NCI-H187 (cell line): ENCODE results near the gene RAVER2.
"Not testable (repeated sequence)": the region's sequence is repeated elsewhere in the genome, so short reads cannot be mapped to it uniquely, and the experiment has no call there.

Source experiments
- DNase-seq, 2 experiments: peaks; one replicate each; lab custom pipeline; 2025; lab: John Stamatoyannopoulos, UW

Gene RAVER2

DNA sequence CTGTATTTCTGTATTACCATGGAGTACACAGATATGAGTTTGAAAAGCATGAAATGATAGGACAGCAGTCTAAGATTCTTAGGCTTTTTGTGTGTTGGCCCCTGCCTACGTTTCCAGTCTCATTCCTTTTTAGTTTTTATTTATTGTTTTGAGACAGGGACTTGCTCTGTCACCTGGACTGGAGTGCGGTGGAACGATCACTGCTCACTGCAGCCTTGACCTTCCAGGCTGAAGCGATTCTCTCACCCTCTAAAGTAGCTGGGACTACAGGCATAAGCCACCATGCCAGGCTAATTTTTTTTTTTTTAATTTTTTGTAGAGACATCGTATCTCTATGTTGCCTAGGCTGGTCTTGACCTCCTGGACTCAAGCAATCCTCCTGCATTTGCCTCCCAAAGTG lies 3.8 kb downstream of the RAVER2 start:
- DNase-seq = no peak

DNA sequence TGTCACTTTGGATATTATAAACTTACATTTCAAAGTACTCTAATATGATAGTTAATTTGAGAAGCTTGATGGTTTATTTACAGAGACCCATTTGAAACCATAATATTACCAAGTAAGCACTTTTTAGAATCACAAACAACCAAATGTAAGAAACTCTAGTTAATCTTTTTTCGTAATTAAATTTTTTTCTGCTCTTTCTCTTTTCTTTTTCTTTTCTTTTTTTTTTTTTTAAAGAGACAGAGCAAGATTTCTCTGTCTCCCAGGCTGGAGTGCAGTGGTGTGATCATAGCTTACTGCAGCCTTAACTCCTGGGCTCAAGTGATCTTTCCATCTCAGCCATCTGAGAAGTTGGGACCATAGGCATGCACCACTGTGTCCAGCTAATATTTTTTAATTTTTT lies 5.2 kb downstream of the RAVER2 start:
- DNase-seq = no peak

DNA sequence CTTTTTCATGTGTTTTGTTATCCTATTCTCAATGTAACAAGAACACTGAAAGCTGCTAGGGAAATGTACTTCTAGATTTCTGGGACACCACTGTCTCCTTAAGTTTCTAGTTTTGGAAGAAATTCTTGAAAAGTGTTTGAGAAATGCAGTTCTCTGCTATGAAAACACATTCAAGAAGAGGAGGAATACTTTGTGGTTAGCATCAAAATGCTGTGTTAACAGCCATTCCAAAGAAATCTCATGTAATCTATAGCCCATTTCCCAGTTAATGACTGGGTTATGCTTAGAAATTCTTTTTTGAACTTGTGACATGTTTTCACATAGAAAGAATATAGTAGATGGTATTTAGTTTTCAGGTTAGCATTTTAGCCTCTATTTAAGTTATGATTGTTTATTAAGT lies 6.0 kb downstream of the RAVER2 start:
- no peak for DNase-seq

GRCh38 chr1:64754173-64754572 lies 9.3 kb downstream of the RAVER2 start:
- no peak for DNase-seq

GRCh38 chr1:64755361-64755760 lies 10.5 kb downstream of the RAVER2 start:
- DNase-seq = no peak

DNA sequence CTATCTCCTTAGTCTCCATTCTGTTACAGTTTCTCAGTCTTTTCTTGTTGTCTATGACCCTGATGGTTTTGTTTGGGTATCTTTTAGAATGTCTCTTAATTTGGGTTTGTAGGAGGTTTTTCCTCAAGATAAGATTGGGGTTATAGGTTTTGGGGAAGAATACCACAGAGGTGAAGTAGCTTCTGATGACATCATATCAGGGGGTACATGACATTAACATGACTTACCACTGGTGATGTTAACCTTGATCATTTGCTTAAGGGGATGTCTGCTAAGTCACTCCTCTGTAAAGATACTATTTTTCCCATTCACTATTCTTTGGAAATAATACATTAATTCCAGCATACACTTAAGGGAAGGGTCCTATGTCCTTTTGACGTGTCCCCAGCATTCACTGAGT lies 11.9 kb downstream of the RAVER2 start:
- DNase-seq = no peak

DNA sequence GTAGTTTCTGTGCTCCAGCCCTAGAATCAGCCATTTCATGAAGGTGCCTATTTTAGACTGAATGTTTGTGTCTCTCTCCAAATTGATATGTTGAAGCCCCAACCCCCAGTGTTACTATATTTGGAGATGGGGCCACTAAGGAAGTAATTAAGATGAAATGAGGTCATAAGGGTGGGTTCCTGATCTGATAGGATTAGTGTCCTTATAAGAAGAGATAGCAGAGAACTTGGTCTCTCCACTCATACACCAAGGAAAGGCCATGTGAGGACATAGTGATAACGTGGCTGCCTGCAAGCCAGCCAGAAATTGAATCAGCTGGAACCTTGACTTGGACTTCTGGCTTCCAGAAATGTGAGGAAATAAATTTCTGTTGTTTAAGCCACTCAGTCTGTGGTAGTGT lies 12.3 kb downstream of the RAVER2 start:
- no peak for DNase-seq

- DNase-seq = no peak
These were observed 13.4 kb downstream of the RAVER2 start for GRCh38 chr1:64758233-64758632.

DNA sequence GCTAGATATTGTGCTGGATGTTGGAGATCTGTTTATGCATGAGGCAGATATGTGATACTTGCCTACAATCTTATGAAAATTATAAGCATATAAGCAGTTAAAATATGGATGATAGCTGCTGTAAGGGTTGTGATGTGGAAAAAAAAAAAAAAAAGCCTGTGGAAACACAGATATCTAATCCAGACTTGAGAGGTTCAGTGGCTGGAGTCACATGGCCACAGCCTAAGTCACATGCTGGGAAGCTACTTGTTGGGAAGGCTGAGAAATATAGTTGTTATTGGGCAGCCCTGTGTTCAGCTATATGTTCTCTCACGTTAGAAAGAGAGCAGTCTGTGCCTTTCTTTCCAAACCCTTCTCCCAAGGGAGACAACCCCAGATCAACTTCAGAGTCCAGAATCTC lies 15.1 kb downstream of the RAVER2 start:
- no peak for DNase-seq

DNA sequence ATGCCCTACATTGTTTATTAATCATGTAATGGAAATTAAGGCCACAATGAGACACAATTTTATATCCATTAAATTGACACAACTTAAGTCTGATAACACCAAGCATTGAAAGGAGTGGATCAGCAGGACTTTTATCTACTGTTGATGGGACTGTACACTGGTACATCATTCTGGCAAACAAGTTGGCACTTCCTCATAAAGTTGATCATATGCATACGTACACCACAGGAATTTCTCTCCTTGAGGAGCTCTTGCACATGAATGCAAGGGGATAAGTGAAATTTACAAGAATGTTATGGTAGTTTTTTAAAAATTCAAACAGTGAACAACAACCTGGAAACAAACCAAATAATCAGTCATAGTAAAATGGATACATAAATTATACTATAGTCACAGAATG lies 20.1 kb downstream of the RAVER2 start:
- no peak for DNase-seq

DNA sequence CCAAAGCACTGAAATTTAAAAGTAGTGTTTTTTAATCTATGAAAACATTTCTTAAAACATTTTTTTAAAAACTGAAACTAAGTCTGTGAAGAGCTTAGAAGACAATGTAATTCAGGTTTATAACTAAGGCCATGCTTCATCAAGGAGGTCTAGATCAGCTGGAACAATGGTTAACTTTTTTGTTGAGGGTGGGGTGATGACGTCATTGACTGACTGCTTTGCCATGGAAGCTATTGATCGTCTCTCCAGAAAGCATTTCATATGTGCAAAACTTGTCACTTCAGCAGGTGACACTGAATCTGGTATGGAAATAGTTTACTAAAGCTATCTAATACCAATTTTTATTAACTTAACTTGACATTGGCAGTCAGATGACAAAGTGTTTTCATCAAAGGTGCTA lies 21.0 kb downstream of the RAVER2 start:
- DNase-seq = no peak

DNA sequence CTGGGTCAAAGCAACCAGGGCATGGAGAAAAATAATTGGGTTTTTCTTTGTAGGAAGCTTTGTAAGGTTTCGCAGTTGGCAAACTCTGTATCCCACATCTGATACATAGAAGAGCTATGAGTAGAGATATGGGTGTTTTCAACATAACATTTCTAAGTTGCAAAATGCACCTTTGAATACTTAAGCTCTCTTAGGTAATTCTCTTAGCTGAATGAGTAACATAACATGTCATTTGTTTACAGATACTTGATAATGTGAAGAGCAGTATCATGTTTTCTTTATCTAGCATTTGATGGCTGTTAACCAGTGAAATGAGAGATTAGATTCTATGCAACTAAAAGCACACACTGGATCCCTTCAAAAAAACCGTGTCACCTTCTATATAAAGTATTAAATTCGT lies 21.6 kb downstream of the RAVER2 start:
- DNase-seq = no peak

GRCh38 chr1:64769482-64769881 lies 24.6 kb downstream of the RAVER2 start:
- DNase-seq = no peak

GRCh38 chr1:64769971-64770370 lies 25.1 kb downstream of the RAVER2 start:
- DNase-seq = no peak

- DNase-seq = not testable (repeated sequence)
These were observed 28.4 kb downstream of the RAVER2 start for GRCh38 chr1:64773306-64773705.

DNA sequence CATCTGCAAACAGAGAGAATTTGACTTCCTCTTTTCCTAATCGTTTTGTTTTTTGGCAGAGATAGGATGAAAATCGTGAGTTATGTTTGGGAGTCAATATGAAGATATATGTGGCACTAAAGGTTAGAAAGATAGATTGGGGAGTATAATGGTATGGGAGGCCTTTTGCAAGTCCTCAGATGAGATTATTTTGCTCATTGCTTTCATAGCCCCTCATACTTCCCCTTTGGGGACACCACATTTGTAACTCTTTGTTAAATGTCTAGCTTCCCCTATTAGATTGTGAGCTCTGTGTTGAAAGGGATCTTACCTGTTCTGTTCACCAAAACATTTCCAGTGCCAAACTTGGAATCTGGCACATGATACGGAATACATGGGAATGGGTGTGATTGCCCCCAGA lies 30.2 kb downstream of the RAVER2 start:
- DNase-seq = no peak

DNA sequence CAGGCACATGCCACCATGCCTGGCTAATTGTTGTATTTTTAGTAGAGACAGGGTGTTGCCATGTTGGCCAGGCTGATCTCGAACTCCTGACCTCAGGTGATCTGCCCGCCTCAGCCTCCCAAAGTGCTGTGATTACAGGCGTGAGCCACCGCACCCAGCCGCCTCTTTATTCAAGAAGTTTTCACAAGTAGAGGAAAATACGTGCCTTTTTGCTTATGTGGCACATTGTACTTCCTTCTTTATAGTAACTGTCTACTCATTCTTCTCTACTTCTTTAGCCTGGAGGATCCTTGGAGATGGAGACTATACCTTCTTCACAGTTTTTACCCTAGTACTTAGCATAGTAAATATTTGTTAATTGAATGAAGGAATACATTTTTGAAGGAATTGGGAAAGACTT lies 37.2 kb downstream of the RAVER2 start:
- DNase-seq = not testable (repeated sequence)

- not testable (repeated sequence) for DNase-seq
These were observed 38.0 kb downstream of the RAVER2 start for GRCh38 chr1:64782848-64783247.

DNA sequence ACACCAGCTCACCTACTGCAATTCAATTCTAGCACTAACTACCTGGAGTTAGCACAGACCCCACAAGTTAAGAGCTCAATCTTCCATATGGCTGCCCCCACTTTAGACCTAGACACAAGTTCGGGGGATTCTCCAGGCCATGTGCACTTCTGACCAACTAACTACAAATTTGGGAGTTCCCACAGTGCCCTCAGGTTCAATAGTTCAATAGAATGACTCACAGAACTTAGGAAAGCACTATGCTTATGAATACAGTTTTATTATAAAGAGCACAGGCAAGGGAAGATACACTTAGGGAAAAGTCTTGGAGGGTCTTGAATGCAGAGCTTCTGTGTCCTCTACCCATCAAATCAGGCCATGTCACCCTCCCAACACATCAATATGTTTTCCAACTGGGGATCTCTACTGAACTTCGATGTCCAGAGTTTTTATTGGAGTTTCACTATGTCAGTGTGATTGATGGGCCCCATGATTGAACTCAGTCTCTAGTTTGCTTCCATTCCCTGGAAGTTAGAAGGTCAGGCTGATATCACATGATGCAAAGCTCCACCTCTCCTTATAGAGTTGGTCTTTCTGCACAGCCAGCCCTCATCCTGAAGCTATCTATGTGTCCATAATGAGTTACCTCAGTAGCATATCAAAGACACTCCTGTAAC lies 46.1 kb downstream of the RAVER2 start:
- no peak for DNase-seq

DNA sequence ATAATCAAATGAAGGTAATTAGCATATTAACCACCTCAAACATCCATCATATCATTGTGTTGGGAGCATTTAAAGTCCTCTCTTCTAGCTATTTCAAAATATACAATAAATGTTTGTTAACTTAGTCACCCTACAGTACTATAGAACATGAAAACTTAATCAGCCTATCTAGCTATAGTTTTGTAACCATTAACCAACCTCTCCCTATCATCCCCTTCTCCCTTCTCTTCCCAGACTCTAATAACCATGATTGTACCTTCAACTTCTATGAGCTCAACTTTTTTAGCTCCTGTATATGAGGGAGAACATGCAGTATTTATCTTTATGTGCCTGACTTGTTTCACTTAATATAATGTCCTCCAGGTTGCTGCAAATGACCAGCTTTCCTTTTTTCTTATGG lies 54.0 kb downstream of the RAVER2 start:
- no peak for DNase-seq

- no peak for DNase-seq
These were observed 57.1 kb downstream of the RAVER2 start for GRCh38 chr1:64801851-64802523.

DNA sequence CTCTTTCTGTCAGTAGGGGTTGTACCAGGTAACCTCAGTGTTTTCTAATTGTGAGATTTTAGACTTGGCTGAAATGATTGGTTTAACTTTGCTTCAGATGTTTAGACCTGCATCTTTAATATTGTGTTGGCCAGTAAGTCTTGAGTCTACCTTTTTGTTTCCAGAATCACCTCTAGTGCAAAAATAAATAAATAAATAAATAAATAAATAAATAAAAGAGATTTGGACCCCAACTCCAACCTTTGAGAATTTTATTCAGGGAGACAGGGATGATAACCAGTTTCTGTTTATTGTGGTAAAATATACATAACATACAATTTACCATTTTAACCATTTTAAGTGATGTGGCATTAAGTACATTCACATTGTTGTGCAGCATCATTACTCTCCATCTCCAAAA lies 64.4 kb downstream of the RAVER2 start:
- DNase-seq = no peak

DNA sequence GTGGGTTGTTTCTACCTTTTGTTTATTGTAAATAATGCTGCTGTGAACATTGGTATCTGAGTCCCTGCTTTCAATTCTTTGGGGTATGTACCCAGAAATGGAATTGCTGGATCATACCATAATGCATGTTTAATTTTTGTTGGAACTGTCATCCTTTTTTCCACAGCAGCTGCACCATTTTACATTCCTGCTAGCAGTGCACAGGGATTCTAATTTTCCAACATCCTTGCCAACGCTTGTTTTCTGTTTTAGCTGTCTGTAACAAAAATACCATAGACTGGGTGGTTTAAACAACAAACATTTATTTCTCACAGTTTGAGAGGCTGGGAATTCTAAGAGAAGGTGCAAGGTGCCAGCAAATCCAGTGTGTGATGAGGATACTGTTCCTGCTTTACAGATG lies 65.1 kb downstream of the RAVER2 start:
- no peak for DNase-seq

DNA sequence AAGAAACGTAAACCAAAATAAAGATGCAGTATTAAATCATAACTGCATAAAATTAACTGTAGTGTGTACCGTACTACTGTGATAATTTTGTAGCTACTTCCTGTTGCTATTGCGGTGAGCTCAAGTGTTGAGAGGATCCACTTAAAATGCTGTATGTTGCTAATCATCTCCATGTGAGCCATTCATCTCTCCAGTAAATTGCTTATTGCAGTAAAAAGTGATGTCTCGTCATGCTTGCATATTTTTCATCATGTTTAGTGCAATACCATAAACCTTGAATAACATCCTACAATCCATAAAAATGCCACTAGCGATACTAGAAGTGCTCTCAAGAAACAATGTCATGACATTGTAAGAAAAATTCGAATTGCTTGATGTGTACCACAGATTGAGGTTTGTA lies 66.3 kb downstream of the RAVER2 start:
- DNase-seq = peak; percentile 10 to 25
